HEK293 (cell line): ENCODE data around the gene ME3.

ENCODE experiments used
- CTCF ChIA-PET: fragments of 350-600 bp; formaldehyde crosslinking; extraction: SDS; loops from one replicate; lab custom pipeline; 2021; ENCODE audit warnings: antibody characterized with exemption; lab: Yijun Ruan, JAX
- POLR2A ChIA-PET: fragments of 300-600 bp; formaldehyde crosslinking; extraction: SDS; loops from one replicate; lab custom pipeline; 2020; ENCODE audit warnings: antibody characterized with exemption, inconsistent platforms; lab: Yijun Ruan, JAX
- H3K27ac ChIP-seq: fragments of 200-500 bp; sonication (Bioruptor generic); 2 replicates; pipeline ENCODE4 v1.5.1; 2014; ENCODE audit warnings: low read depth, low read length, control low read depth, inconsistent platforms; ENCODE audit errors: extremely low read depth
- H3K36me3 ChIP-seq, 2 experiments: fragments of 200-500 bp in 1 of 2; sonication (Bioruptor generic) in 1 of 2; 1 replicate in 1 of 2; 2 replicates in 1 of 2; pipeline ENCODE4 v1.5.1; 2014 to 2017; ENCODE audit warnings: inconsistent platforms in 2 of 2, low read length in 2 of 2; ENCODE audit not compliant: control insufficient read depth in 2 of 2, insufficient read depth in 1 of 2
- H3K4me1 ChIP-seq: fragments of 200-500 bp; sonication (Bioruptor generic); 2 replicates; pipeline ENCODE4 v1.5.1; 2014; ENCODE audit warnings: mild to moderate bottlenecking, low read length, inconsistent platforms; ENCODE audit not compliant: control insufficient read depth, insufficient read depth
- H3K4me3 ChIP-seq: 2 replicates; pipeline ENCODE4 v1.5.1; 2011; ENCODE audit warnings: low read depth, mild to moderate bottlenecking, control low read depth, low read length, moderate library complexity
- H3K9me3 ChIP-seq: fragments of 200-500 bp; sonication (Bioruptor generic); 2 replicates; pipeline ENCODE4 v1.5.1; 2014; ENCODE audit warnings: low read depth, low read length, inconsistent platforms; ENCODE audit not compliant: control insufficient read depth, insufficient read depth
- BCL11B ChIP-seq: fragments of 450-650 bp; formaldehyde crosslinking; IDR thresholded peaks from 2 replicates; pipeline ENCODE4 v1.5.1; 2016; ENCODE audit warnings: low read depth, missing biosample characterization, missing genetic modification characterization
- EGR2 ChIP-seq: fragments of 450-650 bp; formaldehyde crosslinking; IDR thresholded peaks from 2 replicates; pipeline ENCODE4 v1.5.1; 2016; ENCODE audit warnings: low read depth, missing biosample characterization, missing genetic modification characterization
- GLIS2 ChIP-seq: fragments of 450-650 bp; formaldehyde crosslinking; IDR thresholded peaks from 2 replicates; pipeline ENCODE4 v1.5.1; 2016; ENCODE audit warnings: missing biosample characterization, missing genetic modification characterization
- PRDM1 ChIP-seq: fragments of 450-650 bp; formaldehyde crosslinking; IDR thresholded peaks from 2 replicates; pipeline ENCODE4; 2016; ENCODE audit warnings: missing biosample characterization, missing genetic modification characterization
- SCRT2 ChIP-seq: fragments of 450-650 bp; formaldehyde crosslinking; IDR thresholded peaks from 2 replicates; pipeline ENCODE4 v1.5.1; 2016; ENCODE audit warnings: missing biosample characterization, missing genetic modification characterization
- WT1 ChIP-seq: fragments of 450-650 bp; formaldehyde crosslinking; IDR thresholded peaks from 2 replicates; pipeline ENCODE4 v1.5.1; 2016; ENCODE audit warnings: missing biosample characterization, missing genetic modification characterization
- ZBTB1 ChIP-seq: fragments of 450-650 bp; formaldehyde crosslinking; IDR thresholded peaks from 2 replicates; pipeline ENCODE4 v1.5.1; 2016; ENCODE audit warnings: missing biosample characterization, missing genetic modification characterization
- ZBTB8A ChIP-seq: fragments of 450-650 bp; formaldehyde crosslinking; IDR thresholded peaks from 2 replicates; pipeline ENCODE4 v1.5.1; 2016; ENCODE audit warnings: missing biosample characterization, missing genetic modification characterization
- ZEB2 ChIP-seq: fragments of 450-650 bp; formaldehyde crosslinking; IDR thresholded peaks from 2 replicates; pipeline ENCODE4 v1.5.1; 2016; ENCODE audit warnings: missing biosample characterization, missing genetic modification characterization
- ZFP3 ChIP-seq: fragments of 450-650 bp; formaldehyde crosslinking; IDR thresholded peaks from 2 replicates; pipeline ENCODE4 v1.5.1; 2016; ENCODE audit warnings: low read depth, missing biosample characterization, missing genetic modification characterization
- ZNF169 ChIP-seq: fragments of 450-650 bp; formaldehyde crosslinking; IDR thresholded peaks from 2 replicates; pipeline ENCODE4 v1.5.1; 2016; ENCODE audit warnings: missing biosample characterization, missing genetic modification characterization
- ZNF184 ChIP-seq: fragments of 450-650 bp; IDR thresholded peaks from 2 replicates; pipeline ENCODE4 v1.5.1; 2018; ENCODE audit warnings: missing biosample characterization, mild to moderate bottlenecking, missing genetic modification characterization
- ZNF19 ChIP-seq: fragments of 450-650 bp; formaldehyde crosslinking; IDR thresholded peaks from 2 replicates; pipeline ENCODE4; 2016; ENCODE audit warnings: missing biosample characterization, missing genetic modification characterization, low read depth
- ZNF214 ChIP-seq: fragments of 450-650 bp; formaldehyde crosslinking; IDR thresholded peaks from 2 replicates; pipeline ENCODE4 v1.5.1; 2017; ENCODE audit warnings: missing biosample characterization, mild to moderate bottlenecking, missing genetic modification characterization, borderline replicate concordance
- ZNF473 ChIP-seq: fragments of 450-650 bp; formaldehyde crosslinking; IDR thresholded peaks from 2 replicates; pipeline ENCODE4 v1.5.1; 2017; ENCODE audit warnings: missing biosample characterization, missing genetic modification characterization
- ZNF501 ChIP-seq: fragments of 450-650 bp; formaldehyde crosslinking; IDR thresholded peaks from 2 replicates; pipeline ENCODE4 v1.5.1; 2016; ENCODE audit warnings: missing biosample characterization, missing genetic modification characterization
- ZNF544 ChIP-seq: fragments of 450-650 bp; formaldehyde crosslinking; IDR thresholded peaks from 2 replicates; pipeline ENCODE4 v1.5.0; 2017; ENCODE audit warnings: missing biosample characterization, missing genetic modification characterization
- ZNF600 ChIP-seq: fragments of 450-650 bp; formaldehyde crosslinking; IDR thresholded peaks from 2 replicates; pipeline ENCODE4 v1.5.1; 2016; ENCODE audit warnings: missing biosample characterization, missing genetic modification characterization
- ZNF610 ChIP-seq: fragments of 450-650 bp; formaldehyde crosslinking; IDR thresholded peaks from 2 replicates; pipeline ENCODE4 v1.5.1; 2016; ENCODE audit warnings: missing biosample characterization, missing genetic modification characterization, borderline replicate concordance
- ZNF654 ChIP-seq: fragments of 450-650 bp; formaldehyde crosslinking; IDR thresholded peaks from 2 replicates; pipeline ENCODE4 v1.5.1; 2016; ENCODE audit warnings: low read depth, missing biosample characterization, missing genetic modification characterization
- ZNF660 ChIP-seq: fragments of 450-650 bp; IDR thresholded peaks from 2 replicates; pipeline ENCODE4 v1.5.1; 2018; ENCODE audit warnings: missing biosample characterization, mild to moderate bottlenecking, missing genetic modification characterization
- ZNF664 ChIP-seq: fragments of 450-650 bp; formaldehyde crosslinking; IDR thresholded peaks from 2 replicates; pipeline ENCODE4 v1.5.1; 2016; ENCODE audit warnings: missing biosample characterization, missing genetic modification characterization
- ZSCAN23 ChIP-seq: fragments of 450-650 bp; formaldehyde crosslinking; IDR thresholded peaks from 2 replicates; pipeline ENCODE4 v1.5.1; 2016; ENCODE audit warnings: missing biosample characterization, missing genetic modification characterization
- ZXDB ChIP-seq: fragments of 450-650 bp; formaldehyde crosslinking; IDR thresholded peaks from 2 replicates; pipeline ENCODE4 v1.5.1; 2016; ENCODE audit warnings: missing biosample characterization, missing genetic modification characterization
- TF ChIP-seq, protein P1 (sequence below): fragments of 450-650 bp; formaldehyde crosslinking; IDR thresholded peaks from 2 replicates; pipeline ENCODE4 v1.5.1; 2016; ENCODE audit warnings: missing biosample characterization, missing genetic modification characterization
- TF ChIP-seq, protein P2 (sequence below): fragments of 450-650 bp; formaldehyde crosslinking; IDR thresholded peaks from 2 replicates; pipeline ENCODE4 v1.5.1; 2016; ENCODE audit warnings: missing biosample characterization, missing genetic modification characterization

The ME3 gene

DNA sequence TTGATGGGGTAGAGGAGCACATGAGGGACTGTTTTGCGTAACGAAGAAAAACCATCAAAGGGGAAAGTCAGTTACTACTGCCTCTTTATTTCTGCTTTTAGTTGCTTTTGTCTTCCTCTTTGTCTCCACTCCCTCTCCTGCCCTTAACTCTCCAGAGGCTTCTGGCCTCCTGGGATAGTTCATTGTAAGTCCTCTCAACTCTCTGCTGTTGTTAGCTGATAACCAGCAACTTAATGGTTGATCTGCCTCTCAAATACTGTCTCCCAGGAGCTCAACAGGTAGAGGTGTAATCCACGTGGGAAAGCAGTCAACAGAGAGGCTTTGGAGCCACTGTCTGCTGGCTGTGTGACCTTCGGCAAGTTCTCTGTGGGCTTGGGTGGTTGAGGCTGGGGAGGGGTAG, 250.5 kb downstream of the ME3 start:
- Histone ChIP-seq H3K4me3 (no peak overlapping the region), H3K4me1 (no peaks in the 10 kb centered on the region), H3K27ac (no peak overlapping the region), H3K9me3 (no peaks in the 10 kb centered on the region), H3K36me3 (no peaks in the 10 kb centered on the region)
- ChIA-PET CTCF (interaction anchor here (1.1 to 1.2 kb wide), 2 partner anchors 24 to 61 kb away, joined by 5 to 7 read pairs; no protein-coding TSS in a partner anchor), POLR2A (no interaction called here)
- TF ChIP-seq SCRT2 (tag by site-specific recombination) (peak; percentile 75), ZNF214 (no peak)
- TF ChIP-seq, protein P1, sequence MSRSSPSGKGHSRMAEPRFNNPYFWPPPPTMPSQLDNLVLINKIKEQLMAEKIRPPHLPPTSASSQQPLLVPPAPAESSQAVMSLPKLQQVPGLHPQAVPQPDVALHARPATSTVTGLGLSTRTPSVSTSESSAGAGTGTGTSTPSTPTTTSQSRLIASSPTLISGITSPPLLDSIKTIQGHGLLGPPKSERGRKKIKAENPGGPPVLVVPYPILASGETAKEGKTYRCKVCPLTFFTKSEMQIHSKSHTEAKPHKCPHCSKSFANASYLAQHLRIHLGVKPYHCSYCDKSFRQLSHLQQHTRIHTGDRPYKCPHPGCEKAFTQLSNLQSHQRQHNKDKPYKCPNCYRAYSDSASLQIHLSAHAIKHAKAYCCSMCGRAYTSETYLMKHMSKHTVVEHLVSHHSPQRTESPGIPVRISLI = no peak

DNA sequence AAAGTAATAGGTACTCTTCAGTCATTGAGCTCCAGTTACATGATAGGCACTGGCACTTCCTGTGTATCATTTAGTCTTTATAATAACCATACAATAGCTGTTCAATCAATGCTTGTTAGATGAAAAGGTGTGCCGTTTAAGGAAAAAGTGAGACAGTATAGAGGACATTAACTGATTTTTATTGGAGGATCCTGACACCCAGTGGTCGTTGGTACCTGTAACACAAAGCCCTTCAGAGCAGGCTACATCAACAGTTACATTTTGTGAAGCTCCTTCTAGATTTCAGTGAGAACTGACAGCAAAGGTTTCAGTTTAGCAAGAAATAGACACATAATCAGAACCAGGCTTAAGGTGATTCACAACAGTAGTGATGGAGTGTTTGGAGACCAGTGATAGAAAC, 253.5 kb downstream of the ME3 start:
- no peaks in the 10 kb centered on the region for H3K4me1 ChIP-seq
- POLR2A ChIA-PET = no interaction called here
- TF ChIP-seq ZNF654 (tag by site-specific recombination) (peak; percentile 14; the same call in 1 of the 2 replicates), ZNF501 (tag by site-specific recombination) (no peak), PRDM1 (no peak), EGR2 (tag by site-specific recombination) (no peak)
- TF ChIP-seq, protein P2, sequence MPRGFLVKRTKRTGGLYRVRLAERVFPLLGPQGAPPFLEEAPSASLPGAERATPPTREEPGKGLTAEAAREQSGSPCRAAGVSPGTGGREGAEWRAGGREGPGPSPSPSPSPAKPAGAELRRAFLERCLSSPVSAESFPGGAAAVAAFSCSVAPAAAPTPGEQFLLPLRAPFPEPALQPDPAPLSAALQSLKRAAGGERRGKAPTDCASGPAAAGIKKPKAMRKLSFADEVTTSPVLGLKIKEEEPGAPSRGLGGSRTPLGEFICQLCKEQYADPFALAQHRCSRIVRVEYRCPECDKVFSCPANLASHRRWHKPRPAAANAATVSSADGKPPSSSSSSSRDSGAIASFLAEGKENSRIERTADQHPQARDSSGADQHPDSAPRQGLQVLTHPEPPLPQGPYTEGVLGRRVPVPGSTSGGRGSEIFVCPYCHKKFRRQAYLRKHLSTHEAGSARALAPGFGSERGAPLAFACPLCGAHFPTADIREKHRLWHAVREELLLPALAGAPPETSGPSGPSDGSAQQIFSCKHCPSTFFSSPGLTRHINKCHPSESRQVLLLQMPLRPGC (tag by site-specific recombination) = no peak

DNA sequence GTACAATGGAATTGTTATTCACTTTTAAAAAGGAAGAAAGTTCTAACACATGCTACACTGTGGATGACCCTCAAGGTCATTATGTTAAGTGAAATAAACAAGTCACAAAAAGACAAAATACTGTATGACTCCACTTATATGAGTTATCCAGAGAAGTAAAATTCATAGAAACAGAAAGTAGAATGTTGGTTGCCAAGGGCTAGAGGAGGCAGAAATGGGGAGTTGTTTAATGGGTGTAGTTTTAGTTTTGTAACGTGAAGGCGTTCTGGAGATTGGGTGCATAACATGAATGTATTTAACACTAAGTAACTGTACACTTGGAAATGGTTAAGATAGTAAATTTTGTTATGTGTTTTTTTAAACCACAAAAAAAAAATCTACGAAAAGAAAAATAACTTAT, 253.9 kb downstream of the ME3 start:
- H3K27ac ChIP-seq = no peak overlapping the region
- no peaks in the 10 kb centered on the region for H3K9me3 ChIP-seq
- ChIA-PET CTCF (interaction anchor here (0.6 to 2.3 kb wide), 15 partner anchors 11 to 823 kb away, joined by 3 to 14 read pairs (median 3); partner anchors contain the start of gene CCDC83), POLR2A (no interaction called here)
- H3K4me1 ChIP-seq = no peaks in the 10 kb centered on the region
- no peaks in the 10 kb centered on the region for H3K36me3 ChIP-seq
- TF ChIP-seq ZFP3 (tag by site-specific recombination) (no peak), ZNF473 (no peak), ZNF654 (tag by site-specific recombination) (no peak), GLIS2 (tag by site-specific recombination) (no peak), ZNF169 (no peak), ZNF610 (no peak), ZNF19 (tag by site-specific recombination) (no peak), ZNF544 (no peak), ZNF660 (no peak), ZSCAN23 (tag by site-specific recombination) (no peak), BCL11B (tag by site-specific recombination) (no peak), ZNF664 (tag by site-specific recombination) (no peak), ZEB2 (tag by site-specific recombination) (no peak), ZNF184 (tag by site-specific recombination) (no peak), ZBTB1 (no peak), WT1 (tag by site-specific recombination) (no peak), ZXDB (tag by site-specific recombination) (no peak), ZNF600 (tag by site-specific recombination) (no peak), ZBTB8A (tag by site-specific recombination) (no peak)
- no peak overlapping the region for H3K4me3 ChIP-seq

More for the DNA sequence above, 253.5 kb downstream of the ME3 start:
- Histone ChIP-seq H3K36me3 (no peaks in the 10 kb centered on the region), H3K27ac (no peak overlapping the region), H3K4me3 (no peak overlapping the region), H3K9me3 (no peaks in the 10 kb centered on the region)
- CTCF ChIA-PET = interaction anchor here (0.6 to 2.3 kb wide), 18 partner anchors 8 to 824 kb away, joined by 3 to 14 read pairs (median 3); partner anchors contain the start of gene CCDC83
